Dedifferentiated amniotic fluid mesenchymal stem cell (primary cell): Measurements from ENCODE around the gene TXN.
"Not testable (repeated sequence)": the region's sequence is repeated elsewhere in the genome, so short reads cannot be mapped to it uniquely, and the experiment has no call there.

ENCODE experiments used
- DNase-seq: peaks from one replicate; pipeline ENCODE4 v3.0.0-alpha.2; 2016; ENCODE audit errors: extremely low spot score

The TXN gene

DNA sequence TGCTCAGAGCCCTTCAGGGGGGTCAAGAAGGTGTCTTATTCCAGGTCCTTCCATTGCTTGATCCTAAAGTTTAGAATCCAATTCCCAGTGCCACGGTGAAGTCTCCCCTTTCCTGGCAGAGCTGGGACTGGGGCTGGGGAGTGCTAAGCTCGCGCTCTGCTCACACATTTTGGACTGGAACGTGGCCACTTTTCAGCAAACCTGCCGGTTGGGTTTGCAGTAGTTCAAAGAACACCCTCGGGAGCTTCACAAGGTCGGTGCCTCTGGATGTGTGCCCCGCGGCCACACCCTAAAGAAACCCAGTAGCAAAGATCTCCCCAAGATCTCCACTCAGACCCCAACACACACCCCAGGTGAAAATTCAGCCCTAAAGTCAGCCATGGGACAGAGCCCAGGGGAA is 48.3 kb downstream of the TXN start, which contains the start of gene C9orf152:
Gene C9orf152, minus strand, starts transcription at position 129 of the 400 bp plus-strand sequence. CDS start 580 bp downstream, outside the sequence.
- DNase-seq, result no peak

DNA sequence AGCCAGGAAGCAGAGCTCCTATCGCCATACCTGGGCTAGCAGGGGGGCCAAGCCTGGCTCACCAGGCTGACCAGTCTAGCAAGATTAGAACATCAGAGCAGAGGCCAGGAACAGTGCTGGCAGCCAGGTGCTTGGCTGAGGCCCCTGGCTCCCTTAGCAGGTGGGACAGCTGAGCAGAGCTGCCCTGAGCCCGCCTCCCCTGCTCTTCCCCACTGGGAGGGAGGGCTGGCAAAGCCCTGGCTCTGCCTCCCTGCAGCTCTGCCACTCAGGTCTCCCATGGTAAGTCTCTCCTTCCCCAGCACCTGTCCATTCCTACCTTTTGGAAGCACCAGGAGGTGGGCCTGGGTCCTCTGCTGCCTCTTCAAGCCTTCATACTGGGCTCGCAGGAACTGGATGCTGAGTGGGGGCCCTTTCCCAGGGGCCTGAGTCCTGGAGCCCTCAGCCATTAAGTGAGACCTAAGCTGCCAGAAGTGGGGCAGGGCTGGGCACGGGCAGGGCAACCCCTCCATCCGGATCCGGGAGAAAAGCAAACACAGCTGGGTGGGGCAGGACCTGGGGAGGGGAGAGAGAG is 49.2 kb downstream of the TXN start:
- DNase-seq, result no peak

DNA sequence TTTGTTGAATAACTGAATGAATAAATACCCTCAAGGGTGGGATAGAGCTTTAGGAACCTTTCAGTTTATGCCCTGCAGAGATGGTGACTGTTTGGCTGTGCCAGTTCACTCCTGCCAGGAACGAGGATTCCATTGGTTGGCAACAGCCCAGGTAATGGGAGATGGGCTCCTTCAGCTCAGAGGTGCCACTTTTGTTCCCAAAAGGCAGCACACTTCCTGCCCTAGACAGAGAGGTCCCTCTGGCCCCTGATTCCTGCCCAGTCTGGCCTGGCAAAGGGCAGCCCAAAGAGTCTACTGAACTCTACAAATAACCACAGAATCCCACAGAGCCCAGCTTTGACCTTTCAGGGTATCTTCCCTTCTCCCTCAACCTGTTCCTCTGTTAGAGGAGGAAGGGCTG is 49.9 kb downstream of the TXN start:
- no peak for DNase-seq

DNA sequence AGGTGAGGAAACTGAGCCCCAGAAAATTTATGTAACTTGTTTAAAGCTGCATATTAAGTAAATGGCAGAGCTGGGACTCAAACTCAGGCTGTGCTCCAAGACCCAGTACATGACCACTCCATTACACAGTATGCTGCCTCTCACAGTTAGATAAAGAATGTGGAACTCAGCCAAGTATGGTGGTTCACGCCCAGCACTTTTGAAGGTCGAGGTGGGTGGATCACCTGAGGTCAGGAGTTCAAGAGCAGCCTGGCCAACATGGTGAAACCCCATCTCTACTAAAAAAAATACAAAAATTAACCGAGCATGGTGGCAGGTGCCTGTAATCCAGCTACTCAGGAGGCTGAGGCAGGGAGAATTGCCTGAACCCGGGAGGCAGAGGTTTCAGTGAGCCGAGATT is 50.7 kb downstream of the TXN start:
- not testable (repeated sequence) for DNase-seq

DNA sequence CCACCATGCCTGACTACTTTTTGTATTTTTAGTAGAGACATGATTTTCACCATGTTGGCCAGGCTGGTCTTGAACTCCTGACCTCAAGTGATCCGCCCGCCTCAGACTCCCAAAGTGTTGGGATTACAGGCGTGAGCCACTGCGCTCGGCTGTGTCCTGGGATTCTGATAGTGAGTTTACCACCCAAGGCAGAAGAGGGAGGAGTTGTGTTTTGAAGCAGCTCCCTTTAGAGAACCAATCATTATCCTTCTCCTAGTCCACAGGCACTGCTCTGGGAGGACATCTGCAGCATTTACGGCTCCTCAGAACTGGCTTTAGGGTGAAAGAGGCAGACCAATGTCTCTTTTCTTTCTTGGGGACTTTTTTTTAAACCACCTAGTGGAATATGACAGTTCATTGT is 54.1 kb downstream of the TXN start:
- DNase-seq, result no peak

DNA sequence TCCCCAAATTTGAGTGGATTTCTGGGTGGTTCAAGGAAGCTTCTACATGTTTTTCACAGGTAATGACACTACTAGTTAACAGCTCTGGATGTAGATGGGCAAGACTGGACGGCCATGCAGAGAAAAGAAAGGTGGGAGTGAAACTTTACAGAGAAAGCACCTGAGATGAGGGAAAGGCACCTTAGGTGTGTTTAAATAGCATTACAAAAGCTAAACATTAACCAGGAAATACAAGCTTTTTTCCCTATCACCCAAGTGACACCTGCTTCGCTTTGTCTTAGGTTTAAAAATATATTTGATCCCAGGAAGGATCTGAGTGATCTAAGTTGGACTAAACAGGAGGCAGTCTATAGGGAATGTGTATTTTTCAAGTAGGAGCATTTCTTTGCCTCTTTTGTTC is 56.7 kb downstream of the TXN start:
- no peak for DNase-seq

DNA sequence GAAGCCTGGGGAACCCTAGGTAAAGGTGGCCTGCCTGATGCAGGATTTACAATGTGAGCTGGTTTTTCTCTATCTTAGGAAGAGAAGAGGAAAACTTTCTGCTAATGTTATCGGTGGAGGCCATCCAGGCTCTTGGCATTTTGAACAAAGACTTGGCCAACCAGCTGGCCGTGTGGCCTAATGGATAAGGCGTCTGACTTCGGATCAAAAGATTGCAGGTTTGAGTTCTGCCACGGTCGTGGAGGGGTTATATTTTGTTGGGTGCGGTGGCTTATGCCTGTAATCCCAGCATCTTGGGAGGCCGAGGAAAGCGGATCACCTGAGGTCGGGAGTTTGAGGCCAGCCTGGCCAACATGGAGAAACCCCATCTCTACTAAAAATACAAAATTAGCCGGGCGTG is 58.0 kb downstream of the TXN start:
- DNase-seq, result no peak

DNA sequence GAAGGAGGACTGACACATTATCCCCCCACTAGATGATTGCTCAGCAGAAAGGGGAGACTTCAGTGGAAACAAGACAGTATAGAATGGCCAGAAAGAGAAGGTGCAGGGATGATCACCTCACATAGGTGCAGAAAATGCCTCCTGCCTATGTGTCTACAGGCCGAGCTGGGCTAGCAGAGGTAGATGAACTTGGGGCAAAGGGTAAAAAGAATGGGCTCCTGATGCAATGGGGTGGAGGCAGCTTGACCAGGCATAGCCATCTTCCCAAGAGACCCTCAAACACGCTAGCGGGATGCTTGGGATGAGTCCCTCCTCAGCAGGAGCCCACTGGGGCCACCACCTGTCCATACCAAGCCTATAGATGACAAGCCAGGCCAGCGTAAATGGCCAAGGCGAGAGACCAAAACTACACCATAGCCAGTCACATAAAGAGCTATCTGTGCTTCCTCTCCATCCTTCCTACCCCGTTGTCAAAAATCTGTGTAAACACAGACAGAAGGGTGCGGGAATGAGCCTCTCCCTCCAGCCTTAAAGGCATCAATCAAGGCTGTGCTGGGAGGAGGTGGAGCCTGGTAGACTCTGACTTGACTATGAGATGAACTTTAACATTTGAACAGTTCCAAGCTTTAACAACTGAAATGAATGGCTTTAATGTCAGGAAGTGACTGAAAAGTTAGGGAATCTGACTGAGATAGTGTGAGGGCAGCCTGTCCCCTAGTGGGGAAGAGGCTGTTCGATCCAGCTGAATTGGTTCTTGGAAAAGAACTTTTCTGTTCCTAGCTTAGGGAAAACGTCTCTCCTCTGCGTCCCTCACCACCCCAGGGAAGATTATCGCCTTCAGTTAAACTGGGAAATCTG is 58.7 kb downstream of the TXN start:
- DNase-seq, result no peak

DNA sequence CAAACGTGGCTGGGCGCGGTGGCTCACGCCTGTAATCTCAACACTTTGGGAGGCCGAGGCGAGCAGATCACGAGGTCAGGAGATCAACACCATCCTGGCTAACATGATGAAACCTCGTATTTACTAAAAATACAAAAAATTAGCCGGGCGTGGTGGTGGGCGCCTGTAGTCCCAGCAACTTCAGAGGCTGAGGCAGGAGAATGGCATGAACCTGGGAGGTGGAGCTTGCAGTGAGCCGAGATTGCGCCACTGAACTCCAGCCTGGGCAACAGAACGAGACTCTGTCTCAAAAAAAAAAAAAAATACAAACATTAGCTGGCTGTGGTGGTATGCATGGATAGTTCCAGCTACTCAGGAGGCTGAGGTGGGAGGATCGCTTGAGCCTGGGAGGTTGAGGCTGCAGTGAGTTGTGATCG is 60.2 kb downstream of the TXN start:
- DNase-seq, result not testable (repeated sequence)
